ENCODE data around the gene ST3GAL3. TPM values are rescaled to one million over a fixed set of nuclear protein-coding genes. Genes with fewer than 3 reads are reported as not detected.

The ST3GAL3 gene
- polyA plus RNA-seq, 1 donor (not counting 4 experiments of a cell fraction or from before 2014, with no cell fraction given): 10.0 TPM

- H3K4me1 ChIP-seq (ENCODE audit: control insufficient read depth, extremely low read depth, insufficient read depth, low read length): peaks cover 65% of the 10 kb centered on the region
- no peaks in the 10 kb centered on the region for H3K27me3 ChIP-seq (ENCODE audit: control insufficient read depth, extremely low read depth, insufficient read depth, low read length)
- H3K9ac ChIP-seq (ENCODE audit: control insufficient read depth, extremely low read depth, insufficient read depth, low read length): peak overlapping the region; percentile 30
- TF ChIP-seq EZH2 (IDR thresholded peaks at IDR 0.05; ENCODE audit: low read length): no peak
- no peak for TF ChIP-seq CTCF (optimal IDR thresholded peaks at IDR 0.05 in 1 of 3, IDR thresholded peaks at IDR 0.05 in 1 of 3, conservative IDR thresholded peaks at IDR 0.05 in 1 of 3; ENCODE audit: extremely low read depth in 1 of 3, insufficient read depth in 2 of 3, low read length in 3 of 3)
- peak overlapping the region; percentile 81 for H3K27ac ChIP-seq (ENCODE audit: control insufficient read depth, insufficient read depth, low read length)
- peak overlapping the region in 1 of 3 experiments; percentile 95 for H3K4me3 ChIP-seq (ENCODE audit: control insufficient read depth in 2 of 3, extremely low read depth in 1 of 3, insufficient read depth in 2 of 3, low read depth in 1 of 3, low read length in 3 of 3)
- peaks cover 33% of the 10 kb centered on the region for H3K79me2 ChIP-seq (ENCODE audit: control insufficient read depth, insufficient read depth, low read length)
- H3K9me3 ChIP-seq (ENCODE audit: control insufficient read depth, low read depth, low read length): no peaks in the 10 kb centered on the region
- H3K4me2 ChIP-seq (ENCODE audit: control insufficient read depth, extremely low read depth, insufficient read depth, low read depth, low read length): peak overlapping the region; percentile 97
- DNase-seq (ENCODE audit: low read depth, low spot score) (no peak), FAIRE-seq (peak; percentile 41)
- H2AFZ ChIP-seq (ENCODE audit: control insufficient read depth, low read length): no peak overlapping the region
- dilution Hi-C loops (cut with MboI; ENCODE audit: extremely low pct_ligation_motif_present, low sequenced_read_pairs): loop anchor here (25.0 kb wide), 2 partner anchors 95 to 220 kb away; partner anchors contain the start of gene ST3GAL3
- H3K9me1 ChIP-seq (ENCODE audit: control insufficient read depth, extremely low read depth, insufficient read depth, low read length): no peaks in the 10 kb centered on the region
- peaks cover 4 to 22% of the 10 kb centered on the region in 2 experiments for H3K36me3 ChIP-seq (ENCODE audit: control insufficient read depth in 2 of 2, extremely low read depth in 1 of 2, insufficient read depth in 2 of 2, low read length in 2 of 2)
- peaks cover 1% of the 10 kb centered on the region for H4K20me1 ChIP-seq (ENCODE audit: control insufficient read depth, extremely low read depth, insufficient read depth, low read length)
Measured at GRCh38 chr1:43931711-43932660, 224.7 kb downstream of the ST3GAL3 start.

- no peak for TF ChIP-seq EZH2 (IDR thresholded peaks at IDR 0.05; ENCODE audit: low read length)
- TF ChIP-seq CTCF (optimal IDR thresholded peaks at IDR 0.05 in 1 of 3, IDR thresholded peaks at IDR 0.05 in 1 of 3, conservative IDR thresholded peaks at IDR 0.05 in 1 of 3; ENCODE audit: extremely low read depth in 1 of 3, insufficient read depth in 2 of 3, low read length in 3 of 3): no peak
Measured at GRCh38 chr1:43932786-43933385, 225.6 kb downstream of the ST3GAL3 start.

More at GRCh38 chr1:43932786-43933385, 225.6 kb downstream of the ST3GAL3 start:
- Histone ChIP-seq H4K20me1 (ENCODE audit: control insufficient read depth, extremely low read depth, insufficient read depth, low read length) (peaks cover 2% of the 10 kb centered on the region), H3K36me3 (ENCODE audit: control insufficient read depth in 2 of 2, extremely low read depth in 1 of 2, insufficient read depth in 2 of 2, low read length in 2 of 2) (peaks cover 4 to 28% of the 10 kb centered on the region in 2 experiments), H3K9ac (ENCODE audit: control insufficient read depth, extremely low read depth, insufficient read depth, low read length) (peak overlapping the region; percentile 89), H3K27me3 (ENCODE audit: control insufficient read depth, extremely low read depth, insufficient read depth, low read length) (no peaks in the 10 kb centered on the region), H3K4me2 (ENCODE audit: control insufficient read depth, extremely low read depth, insufficient read depth, low read depth, low read length) (peak overlapping the region; percentile 97), H2AFZ (ENCODE audit: control insufficient read depth, low read length) (no peak overlapping the region), H3K9me1 (ENCODE audit: control insufficient read depth, extremely low read depth, insufficient read depth, low read length) (no peaks in the 10 kb centered on the region), H3K4me3 (ENCODE audit: control insufficient read depth in 2 of 3, extremely low read depth in 1 of 3, insufficient read depth in 2 of 3, low read depth in 1 of 3, low read length in 3 of 3) (peak overlapping the region; percentile 66 to 95 (median 80)), H3K79me2 (ENCODE audit: control insufficient read depth, insufficient read depth, low read length) (peaks cover 39% of the 10 kb centered on the region), H3K4me1 (ENCODE audit: control insufficient read depth, extremely low read depth, insufficient read depth, low read length) (peaks cover 67% of the 10 kb centered on the region), H3K9me3 (ENCODE audit: control insufficient read depth, low read depth, low read length) (no peaks in the 10 kb centered on the region), H3K27ac (ENCODE audit: control insufficient read depth, insufficient read depth, low read length) (peak overlapping the region; percentile 81)
- FAIRE-seq: peak; percentile 94
- dilution Hi-C loops (cut with MboI; ENCODE audit: extremely low pct_ligation_motif_present, low sequenced_read_pairs): loop anchor here (25.0 kb wide), 2 partner anchors 96 to 221 kb away; partner anchors contain the start of gene ST3GAL3
- DNase-seq (ENCODE audit: low read depth, low spot score): no peak

Measured in keratinocyte (primary cell).